HG03342 (cell line): ENCODE results near the gene BAK1.

Experiments used
- ATAC-seq: cut with Tn5 transposase; IDR thresholded peaks from one replicate; pipeline ENCODE4 v1.9.1; 2021; ENCODE audit warnings: mild to moderate bottlenecking, moderate library complexity; ENCODE audit not compliant: unreplicated experiment

Gene BAK1

DNA sequence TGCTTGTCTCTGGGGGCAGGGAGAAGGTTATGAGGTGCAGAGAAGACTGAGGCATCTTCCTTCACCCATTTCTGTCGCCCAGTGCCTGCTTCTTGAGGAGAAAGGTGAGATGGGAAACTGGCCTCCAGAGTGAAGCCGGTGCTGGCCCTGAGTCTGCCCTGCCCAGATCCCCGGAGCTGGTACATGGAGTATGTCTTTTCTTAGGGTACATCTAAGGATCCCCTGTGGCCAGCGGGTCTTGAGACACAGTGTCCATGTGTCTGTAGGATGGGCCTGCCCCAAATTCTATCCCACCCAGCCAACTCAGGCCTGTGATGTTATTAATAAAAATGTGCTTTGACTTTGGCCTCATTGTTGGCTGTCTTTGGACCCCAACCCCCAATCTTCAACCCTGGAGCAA is 8.8 kb upstream of the BAK1 start:
- ATAC-seq, result no peak

GRCh38 chr6:33587529-33587928 is 7.5 kb upstream of the BAK1 start:
- ATAC-seq, result no peak

GRCh38 chr6:33586108-33586640 is 6.1 kb upstream of the BAK1 start:
- no peak for ATAC-seq

- ATAC-seq, result peak; percentile 56
These were observed 5.5 kb upstream of the BAK1 start for GRCh38 chr6:33585403-33586107.

- no peak for ATAC-seq
These were observed 4.8 kb upstream of the BAK1 start for GRCh38 chr6:33584700-33585402.

- ATAC-seq, result no peak
These were observed 3.6 kb upstream of the BAK1 start for GRCh38 chr6:33583591-33584155.

DNA sequence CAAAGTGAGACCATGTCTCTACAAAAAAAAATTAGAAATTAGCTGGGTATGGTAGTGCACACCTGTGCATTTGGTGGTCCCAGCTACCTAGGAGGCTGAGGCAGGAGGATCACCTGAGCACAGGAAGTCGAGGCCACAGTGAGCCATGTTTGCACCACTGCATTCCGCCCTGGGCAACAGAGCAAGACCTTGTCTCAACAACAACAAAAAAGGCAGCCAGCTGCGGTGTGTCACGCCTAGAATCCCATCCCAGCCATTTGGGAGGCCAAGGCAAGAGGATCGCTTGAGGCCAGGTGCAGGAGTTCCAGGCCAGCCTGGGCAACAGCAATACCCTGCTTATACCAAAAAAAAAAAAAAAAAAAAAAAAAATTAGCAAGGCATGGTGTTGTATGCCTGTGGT is 1.1 kb upstream of the BAK1 start:
- ATAC-seq, result no peak

- ATAC-seq, result no peak
These were observed 1.5 kb downstream of the BAK1 start for GRCh38 chr6:33578588-33579011.

DNA sequence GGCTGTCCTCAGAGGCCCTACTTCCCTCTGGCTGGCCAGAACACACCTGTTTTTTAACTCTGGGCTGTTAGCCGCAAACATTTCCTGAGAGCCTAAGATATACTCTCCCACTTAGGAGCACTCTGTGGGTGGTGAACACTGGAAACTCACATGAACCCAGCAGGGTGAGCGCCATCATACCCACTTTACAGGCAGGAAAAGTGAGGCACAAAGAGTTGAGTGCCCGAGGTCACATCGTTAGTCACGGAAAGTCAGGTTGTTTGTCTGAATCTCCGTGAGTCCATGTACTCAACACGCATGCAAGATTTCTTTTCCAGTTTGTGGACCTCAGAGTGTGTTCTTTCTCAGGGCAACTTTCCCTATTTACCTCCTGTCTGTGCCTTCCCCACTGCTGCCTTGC is 1.9 kb downstream of the BAK1 start:
- no peak for ATAC-seq

- no peak for ATAC-seq
These were observed 2.4 kb downstream of the BAK1 start for GRCh38 chr6:33577718-33578117.

- ATAC-seq, result no peak
These were observed 3.0 kb downstream of the BAK1 start for GRCh38 chr6:33577106-33577535.

GRCh38 chr6:33576668-33577067 is 3.4 kb downstream of the BAK1 start:
- no peak for ATAC-seq

DNA sequence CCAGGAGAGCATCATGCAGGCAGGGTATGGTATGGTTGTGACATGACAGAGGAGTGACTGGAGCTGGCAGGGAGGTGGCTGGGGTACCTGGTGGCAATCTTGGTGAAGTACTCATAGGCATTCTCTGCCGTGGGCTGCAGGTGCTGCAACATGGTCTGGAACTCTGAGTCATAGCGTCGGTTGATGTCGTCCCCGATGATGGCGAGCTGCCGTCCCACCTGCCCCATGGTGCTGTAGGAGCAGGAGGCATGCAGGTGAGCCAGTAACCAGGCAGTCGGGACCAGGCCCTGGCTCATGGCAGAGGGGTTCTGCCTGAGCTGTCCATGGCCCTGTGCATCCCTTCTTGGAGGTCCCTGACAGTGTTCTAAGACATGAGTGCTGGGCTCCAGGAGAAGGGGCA is 4.9 kb downstream of the BAK1 start:
- no peak for ATAC-seq

DNA sequence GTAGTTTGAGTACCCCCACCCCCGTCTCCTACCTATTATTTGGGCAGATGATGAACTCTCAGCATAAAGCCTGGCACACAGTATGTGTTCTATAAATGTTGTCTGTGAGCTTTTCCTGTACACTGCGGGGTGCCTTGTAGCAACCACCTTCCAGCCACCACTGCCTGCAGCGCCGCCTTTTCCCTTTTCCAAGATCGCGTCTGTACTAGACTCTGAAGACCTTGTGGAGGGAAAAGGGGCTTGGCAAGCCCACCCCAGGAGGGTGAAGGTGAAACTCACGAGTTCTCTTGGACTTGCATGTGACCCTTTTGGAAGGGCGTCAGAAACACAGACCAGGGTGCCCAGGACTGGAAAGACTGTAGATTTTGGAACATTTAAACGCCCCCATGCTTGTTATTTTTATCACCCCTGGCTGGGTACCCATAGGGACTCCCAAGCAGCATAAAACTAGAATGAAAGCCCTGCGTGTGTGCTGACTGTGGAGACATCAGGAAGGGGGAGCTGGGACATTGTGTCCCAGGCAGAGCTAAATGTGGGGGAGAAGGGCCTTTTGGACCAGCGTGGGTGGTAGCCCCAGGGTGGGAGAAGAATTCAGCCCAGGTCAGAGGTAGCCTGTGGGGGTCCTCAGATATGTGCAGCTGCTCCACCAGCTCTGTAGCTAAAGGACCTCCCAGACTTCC is 8.3 kb downstream of the BAK1 start:
- ATAC-seq, result no peak

GRCh38 chr6:33570806-33571636 is 9.1 kb downstream of the BAK1 start:
- peak; percentile 78 for ATAC-seq

GRCh38 chr6:33568826-33569570 is 11.1 kb downstream of the BAK1 start:
- ATAC-seq, result no peak

DNA sequence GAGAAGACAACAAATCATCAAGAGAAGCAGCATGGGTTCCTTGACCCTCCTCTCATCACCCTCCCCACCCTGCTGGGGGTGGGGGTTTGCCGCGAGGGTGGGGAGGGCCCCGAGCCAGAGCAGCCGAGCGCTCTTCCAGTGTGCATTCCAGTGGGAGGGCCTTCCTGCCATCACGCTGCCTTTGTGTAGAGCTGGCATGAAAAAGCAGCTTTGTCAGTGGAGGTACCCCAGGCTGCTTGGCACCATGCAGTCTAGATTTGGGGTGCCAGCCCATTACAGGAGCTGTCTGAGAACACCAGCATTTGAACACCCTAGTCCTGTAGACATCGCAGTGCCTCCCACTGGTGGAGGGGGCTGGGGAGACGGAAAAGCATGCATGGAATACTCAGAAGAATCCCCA is 12.2 kb downstream of the BAK1 start:
- ATAC-seq, result no peak

DNA sequence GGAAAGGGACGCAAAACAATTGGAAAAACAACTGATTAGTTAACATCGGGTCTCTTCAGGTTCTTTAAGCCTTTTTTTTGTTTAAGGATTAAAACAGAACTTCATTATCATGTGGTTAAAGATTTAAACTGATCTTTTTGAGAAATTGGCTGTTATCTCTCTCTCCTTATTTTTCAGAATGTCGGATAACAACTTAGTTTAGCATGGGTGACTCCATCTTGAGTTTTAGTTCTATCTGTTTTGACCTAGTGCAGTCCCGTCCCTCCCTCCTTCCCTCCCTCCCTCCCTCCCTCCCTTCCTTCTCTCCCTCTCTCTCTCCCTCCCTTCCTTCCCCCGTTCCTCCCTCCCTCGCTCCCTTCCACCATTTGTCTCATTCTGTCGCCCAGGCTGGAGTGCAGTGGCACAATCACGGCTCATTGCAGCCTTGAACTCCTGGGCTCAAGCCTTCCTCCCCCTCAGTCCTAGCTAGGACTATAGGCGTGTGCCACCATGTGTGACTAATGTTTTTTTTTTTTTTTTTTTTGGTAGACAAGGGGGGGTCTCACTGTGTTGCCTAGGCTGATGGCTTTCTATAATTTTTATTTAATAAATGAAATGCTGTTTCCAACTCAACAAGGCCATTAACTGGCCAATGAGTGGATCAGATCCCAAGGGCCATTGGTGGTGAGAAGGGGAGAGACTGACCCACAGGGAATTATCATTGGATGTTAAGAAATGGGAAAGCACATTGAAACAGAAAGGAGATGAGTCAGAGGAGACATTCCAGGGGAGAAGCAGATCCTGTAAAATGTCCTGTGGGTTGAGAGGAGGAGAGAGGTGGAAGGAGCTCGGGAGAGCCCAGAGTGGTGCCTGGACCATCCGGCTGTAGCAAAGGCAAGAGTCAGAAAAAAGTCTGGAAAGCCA is 13.6 kb downstream of the BAK1 start:
- ATAC-seq, result no peak

DNA sequence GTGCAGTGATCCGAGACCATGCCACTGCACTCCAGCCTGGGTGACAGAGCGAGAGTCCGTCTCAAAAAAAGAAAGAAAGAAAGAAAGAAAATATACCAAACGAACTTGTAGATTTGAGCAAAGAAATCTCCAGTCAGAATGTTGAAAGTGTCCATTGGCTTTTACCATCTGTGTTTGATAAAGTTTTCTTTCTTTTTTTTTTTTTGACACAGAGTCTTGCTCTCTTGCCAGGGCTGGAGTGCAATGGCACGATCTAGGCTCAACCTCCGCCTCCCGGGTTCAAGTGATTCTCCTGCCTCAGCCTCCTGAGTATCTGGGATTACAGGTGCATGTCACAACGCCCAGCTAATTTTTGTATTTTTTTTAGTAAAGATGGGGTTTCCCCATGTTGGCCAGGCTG is 21.3 kb downstream of the BAK1 start:
- no peak for ATAC-seq
